Skin epidermis (tissue), 12 donors: Measurements from ENCODE around the gene ENSA.
"Not testable (repeated sequence)": the region's sequence is repeated elsewhere in the genome, so short reads cannot be mapped to it uniquely, and the experiment has no call there.

Experiments used
- H3K27ac ChIP-seq, 21 experiments: fragments of 200-600 bp; sonication (generic) in 11 of 21; one replicate each; pipeline ENCODE4 v1.5.0; 2020; ENCODE audit warnings: mild to moderate bottlenecking in 3 of 21, inconsistent platforms in 2 of 21, moderate library complexity in 2 of 21
- H3K4me3 ChIP-seq, 7 experiments: fragments of 200-600 bp; sonication (generic) in 2 of 7; one replicate each; pipeline ENCODE4 v1.5.0; 2020; ENCODE audit warnings: inconsistent platforms in 2 of 7, mild to moderate bottlenecking in 2 of 7, moderate library complexity in 1 of 7

The ENSA gene

GRCh38 chr1:150629115-150629928 lies at the start of gene ENSA:
Gene ENSA (minus strand): TSS chr1:150629612. CDS start chr1:150629470, 142 bp downstream.
- Histone ChIP-seq H3K27ac (peak within 1 kb of the TSS; percentile 63 to 98 (median 93)), H3K4me3 (peak within 1 kb of the TSS; percentile 51 to 75 (median 70))

- Histone ChIP-seq H3K4me3 (no peak overlapping the region), H3K27ac (no peak overlapping the region)
Observed at GRCh38 chr1:150678988-150679387, 49.6 kb upstream of the ENSA start.

GRCh38 chr1:150674881-150675280 lies 45.5 kb upstream of the ENSA start:
- no peak overlapping the region for H3K4me3 ChIP-seq
- no peak overlapping the region for H3K27ac ChIP-seq

- no peak overlapping the region for H3K4me3 ChIP-seq
- H3K27ac ChIP-seq: no peak overlapping the region
Observed at GRCh38 chr1:150663321-150663720, 33.9 kb upstream of the ENSA start.

- no peak overlapping the region for H3K4me3 ChIP-seq
Observed at GRCh38 chr1:150662811-150663210, 33.4 kb upstream of the ENSA start.

GRCh38 chr1:150661156-150661555 lies 31.7 kb upstream of the ENSA start:
- Histone ChIP-seq H3K27ac (peak overlapping the region in 1 of 21 experiments; percentile 27), H3K4me3 (no peak overlapping the region)

More at GRCh38 chr1:150662811-150663210, 33.4 kb upstream of the ENSA start:
- H3K27ac ChIP-seq: no peak overlapping the region

GRCh38 chr1:150660584-150660983 lies 31.2 kb upstream of the ENSA start:
- Histone ChIP-seq H3K27ac (no peak overlapping the region), H3K4me3 (no peak overlapping the region)

GRCh38 chr1:150657064-150657463 lies 27.7 kb upstream of the ENSA start:
- not testable (repeated sequence) for H3K27ac ChIP-seq, H3K4me3 ChIP-seq

- not testable (repeated sequence) for H3K4me3 ChIP-seq, H3K27ac ChIP-seq
Observed at GRCh38 chr1:150654635-150655034, 25.2 kb upstream of the ENSA start.

- Histone ChIP-seq H3K27ac (no peak overlapping the region), H3K4me3 (no peak overlapping the region)
Observed at GRCh38 chr1:150650193-150650592, 20.8 kb upstream of the ENSA start.

- H3K4me3 ChIP-seq: no peak overlapping the region
- no peak overlapping the region for H3K27ac ChIP-seq
Observed at GRCh38 chr1:150649441-150650075, 20.1 kb upstream of the ENSA start.

GRCh38 chr1:150642296-150642695 lies 12.9 kb upstream of the ENSA start:
- Histone ChIP-seq H3K4me3 (no peak overlapping the region), H3K27ac (no peak overlapping the region)

GRCh38 chr1:150641126-150641815 lies 11.9 kb upstream of the ENSA start:
- not testable (repeated sequence) for H3K4me3 ChIP-seq, H3K27ac ChIP-seq

GRCh38 chr1:150638430-150638829 lies 9.0 kb upstream of the ENSA start:
- not testable (repeated sequence) for H3K27ac ChIP-seq, H3K4me3 ChIP-seq

GRCh38 chr1:150634839-150635622 lies 5.6 kb upstream of the ENSA start:
- not testable (repeated sequence) for H3K4me3 ChIP-seq, H3K27ac ChIP-seq

- Histone ChIP-seq H3K4me3 (peak overlapping the region; percentile 51 to 75 (median 70)), H3K27ac (peak overlapping the region in 20 of 21 experiments; percentile 27 to 98 (median 93))
Observed at GRCh38 chr1:150628766-150629114, 672 bp downstream of the ENSA start.

- Histone ChIP-seq H3K27ac (peak overlapping the region in 19 of 21 experiments; percentile 6 to 98 (median 93)), H3K4me3 (peak overlapping the region; percentile 51 to 75 (median 70))
Observed at GRCh38 chr1:150627826-150628410, 1.5 kb downstream of the ENSA start.

GRCh38 chr1:150626150-150626549 lies 3.3 kb downstream of the ENSA start:
- Histone ChIP-seq H3K4me3 (no peak overlapping the region), H3K27ac (peak overlapping the region in 18 of 21 experiments; percentile 5 to 93 (median 64))

- H3K27ac ChIP-seq: peak overlapping the region in 17 of 21 experiments; percentile 9 to 93 (median 63)
- H3K4me3 ChIP-seq: not testable (repeated sequence)
Observed at GRCh38 chr1:150624546-150624945, 4.9 kb downstream of the ENSA start.
